H9 (cell line): ENCODE measurements around the gene NDUFS2. TPM values are rescaled to one million over a fixed set of nuclear protein-coding genes. Genes with fewer than 3 reads are reported as not detected.

Source experiments
- DNase-seq: peaks from one replicate; pipeline ENCODE4 v3.0.0-alpha.2; 2017
- H2AFZ ChIP-seq: one replicate; pipeline ENCODE4 v1.6.1; 2013; ENCODE audit warnings: mild to moderate bottlenecking, low read length, control low read depth, moderate library complexity
- H2AK5ac ChIP-seq: 2 replicates; pipeline ENCODE4 v1.6.1; 2013; ENCODE audit warnings: low read length, control low read depth, mixed read lengths; ENCODE audit not compliant: insufficient read length
- H2BK120ac ChIP-seq: one replicate; pipeline ENCODE4 v1.6.1; 2013; ENCODE audit warnings: low read depth, mild to moderate bottlenecking, low read length, control low read depth, inconsistent platforms; ENCODE audit not compliant: poor library complexity, severe bottlenecking
- H2BK12ac ChIP-seq: 2 replicates; pipeline ENCODE4 v1.6.1; 2013; ENCODE audit warnings: low read length, control low read depth, mixed read lengths, low read depth; ENCODE audit not compliant: insufficient read length
- H2BK15ac ChIP-seq: 2 replicates; pipeline ENCODE4 v1.6.1; 2013; ENCODE audit warnings: low read depth, low read length, control low read depth
- H2BK20ac ChIP-seq: one replicate; pipeline ENCODE4 v1.6.1; 2013; ENCODE audit warnings: low read depth, mild to moderate bottlenecking, low read length, control low read depth, inconsistent platforms; ENCODE audit not compliant: poor library complexity, severe bottlenecking
- H2BK5ac ChIP-seq: 2 replicates; pipeline ENCODE4 v1.6.1; 2013; ENCODE audit warnings: low read length, control low read depth, mixed read lengths; ENCODE audit not compliant: insufficient read length
- H3K14ac ChIP-seq: 2 replicates; pipeline ENCODE4 v1.6.1; 2013; ENCODE audit warnings: low read length, control low read depth; ENCODE audit not compliant: insufficient read depth
- H3K18ac ChIP-seq: 2 replicates; pipeline ENCODE4 v1.6.1; 2013; ENCODE audit warnings: low read depth, mild to moderate bottlenecking, mixed read lengths, low read length, control low read depth; ENCODE audit not compliant: insufficient read length
- H3K23ac ChIP-seq: 2 replicates; pipeline ENCODE4 v1.6.1; 2013; ENCODE audit warnings: low read length, control low read depth, mixed read lengths, low read depth; ENCODE audit not compliant: insufficient read length
- H3K23me2 ChIP-seq: 2 replicates; pipeline ENCODE4 v1.6.1; 2013; ENCODE audit warnings: low read depth, mild to moderate bottlenecking, mixed read lengths, low read length, control low read depth; ENCODE audit not compliant: insufficient read length, poor library complexity, severe bottlenecking
- H3K27ac ChIP-seq: 2 replicates; pipeline ENCODE4 v1.5.1; 2013; ENCODE audit warnings: low read length, control low read depth, mixed read lengths, low read depth; ENCODE audit not compliant: insufficient read length
- H3K27me3 ChIP-seq: 2 replicates; pipeline ENCODE4 v1.6.1; 2013; ENCODE audit warnings: low read length, control low read depth, inconsistent platforms; ENCODE audit not compliant: insufficient read depth
- H3K4ac ChIP-seq: 2 replicates; pipeline ENCODE4 v1.6.1; 2013; ENCODE audit warnings: low read depth, mild to moderate bottlenecking, control low read depth, inconsistent platforms, low read length, moderate library complexity
- H3K4me1 ChIP-seq: 2 replicates; pipeline ENCODE4 v1.6.1; 2013; ENCODE audit warnings: low read length, control low read depth, inconsistent platforms; ENCODE audit not compliant: insufficient read depth
- H3K4me2 ChIP-seq: 2 replicates; pipeline ENCODE4 v1.6.1; 2013; ENCODE audit warnings: low read length, control low read depth, mixed read lengths; ENCODE audit not compliant: insufficient read length, insufficient read depth
- H3K56ac ChIP-seq: 2 replicates; pipeline ENCODE4 v1.6.1; 2013; ENCODE audit warnings: low read depth, mild to moderate bottlenecking, mixed read lengths, low read length, control low read depth; ENCODE audit not compliant: insufficient read length
- H3K79me1 ChIP-seq: 2 replicates; pipeline ENCODE4 v1.6.1; 2013; ENCODE audit warnings: low read depth, mild to moderate bottlenecking, moderate library complexity, low read length, control low read depth, inconsistent platforms; ENCODE audit not compliant: insufficient read depth, poor library complexity, severe bottlenecking
- H3K79me2 ChIP-seq: 2 replicates; pipeline ENCODE4 v1.6.1; 2013; ENCODE audit warnings: low read length, control low read depth, inconsistent platforms; ENCODE audit not compliant: insufficient read depth
- H3K9ac ChIP-seq: 2 replicates; pipeline ENCODE4 v1.6.1; 2013; ENCODE audit warnings: low read length, control low read depth, mixed read lengths; ENCODE audit not compliant: insufficient read length; ENCODE audit errors: extremely low read depth
- H3K9me3 ChIP-seq: one replicate; pipeline ENCODE4 v1.6.1; 2013; ENCODE audit warnings: low read depth, low read length, inconsistent platforms; ENCODE audit not compliant: control insufficient read depth
- H3T11ph ChIP-seq: one replicate; pipeline ENCODE4 v1.6.1; 2013; ENCODE audit warnings: mild to moderate bottlenecking, low read length, control low read depth, inconsistent platforms
- H4K20me1 ChIP-seq: one replicate; pipeline ENCODE4 v1.6.1; 2013; ENCODE audit not compliant: control insufficient read depth, insufficient read length, insufficient read depth
- H4K5ac ChIP-seq: 2 replicates; pipeline ENCODE4 v1.6.1; 2013; ENCODE audit warnings: low read depth, mild to moderate bottlenecking, mixed read lengths, low read length, control low read depth; ENCODE audit not compliant: insufficient read length
- H4K8ac ChIP-seq: replicated peaks from 2 replicates; pipeline ENCODE4 v1.6.1; 2013; ENCODE audit warnings: low read length, control low read depth, mixed read lengths, low read depth; ENCODE audit not compliant: insufficient read length
- H4K91ac ChIP-seq: 2 replicates; pipeline ENCODE4 v1.6.1; 2013; ENCODE audit warnings: low read depth, mild to moderate bottlenecking, moderate library complexity, mixed read lengths, low read length, control low read depth; ENCODE audit not compliant: insufficient read length
- H3K27ac Mint-ChIP-seq, 3 experiments: 2 replicates in 2 of 3; 3 replicates in 1 of 3; pipeline ENCODE4 v1.8.0; 2020 to 2021; ENCODE audit warnings: mixed read lengths in 3 of 3, mild to moderate bottlenecking in 1 of 3, moderate library complexity in 1 of 3
- H3K27me3 Mint-ChIP-seq: 2 replicates; pipeline ENCODE4 v1.8.0; 2021; ENCODE audit warnings: low read depth, mild to moderate bottlenecking, moderate library complexity, mixed read lengths
- H3K36me3 Mint-ChIP-seq, 3 experiments: 2 replicates in 2 of 3; 3 replicates in 1 of 3; pipeline ENCODE4 v1.8.0; 2020 to 2021; ENCODE audit warnings: low read depth in 3 of 3, mixed read lengths in 3 of 3; ENCODE audit not compliant: insufficient read depth in 1 of 3
- H3K4me1 Mint-ChIP-seq, 2 experiments: 2 replicates each; pipeline ENCODE4 v1.8.0; 2020; ENCODE audit warnings: mixed read lengths in 2 of 2
- H3K4me3 Mint-ChIP-seq, 2 experiments: 2 replicates in 1 of 2; 3 replicates in 1 of 2; pipeline ENCODE4 v1.8.0; 2020 to 2021; ENCODE audit warnings: mild to moderate bottlenecking in 2 of 2, mixed read lengths in 2 of 2, moderate library complexity in 1 of 2
- H3K9me3 Mint-ChIP-seq, 2 experiments: 2 replicates in 1 of 2; 3 replicates in 1 of 2; pipeline ENCODE4 v1.8.0; 2020; ENCODE audit warnings: mild to moderate bottlenecking in 2 of 2, mixed read lengths in 2 of 2, moderate library complexity in 1 of 2
- CTCF ChIP-seq: fragments of 200-600 bp; sonication (generic); conservative IDR thresholded peaks from 3 replicates; pipeline ENCODE4 v1.8.0; 2021; ENCODE audit warnings: antibody characterized with exemption, mild to moderate bottlenecking
- WGBS: extraction: QIAGEN DNeasy Blood & Tissue Kit; methylation state at CpG from one replicate; pipeline ENCODE4 v1.1.7; 2013; ENCODE audit warnings: missing lambda C conversion rate, low lambda C conversion rate, mixed read lengths; ENCODE audit not compliant: insufficient read length; ENCODE audit errors: extremely low coverage; 5-methylcytosine and 5-hydroxymethylcytosine counted together
- total RNA-seq: library from RNA; stranded (reverse); gene quantifications from 2 replicates; pipeline ENCODE4 v1.2.1, GENCODE V29; 2021

The NDUFS2 gene
- total RNA-seq, 1 experiment from 2014 or later = 84.5 TPM

DNA sequence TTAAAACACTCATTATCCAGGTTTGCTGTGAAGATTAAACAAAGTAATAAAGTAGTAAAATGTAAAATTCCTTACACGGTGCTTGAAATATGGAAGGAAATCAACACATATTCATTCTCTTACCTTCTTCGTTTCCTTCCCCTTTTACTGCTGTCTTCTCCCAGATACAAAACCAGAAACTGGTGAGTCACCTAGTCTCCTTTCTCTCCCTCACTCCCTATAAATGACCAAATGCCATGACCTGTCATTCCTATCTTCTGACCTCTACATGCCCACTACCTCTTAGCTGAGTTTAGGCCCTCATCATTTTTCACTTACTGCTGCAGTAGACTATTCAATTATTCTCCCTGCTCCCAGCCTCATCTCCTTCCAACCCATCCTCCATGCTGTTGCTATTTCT, 40.1 kb downstream of the NDUFS2 start:
- Histone ChIP-seq H3K27ac (no peak overlapping the region), H4K5ac (no peak overlapping the region), H2BK120ac (no peak overlapping the region), H3K14ac (no peak overlapping the region), H2BK15ac (no peak overlapping the region), H3K79me1 (no peaks in the 10 kb centered on the region), H2BK12ac (no peak overlapping the region), H3K9me3 (no peaks in the 10 kb centered on the region), H3K4me2 (no peak overlapping the region), H2AK5ac (no peak overlapping the region), H3K23ac (no peak overlapping the region), H3K23me2 (no peaks in the 10 kb centered on the region), H3K56ac (no peak overlapping the region), H4K8ac (no peak overlapping the region), H2AFZ (no peak overlapping the region), H3K79me2 (no peaks in the 10 kb centered on the region), H3K4ac (no peak overlapping the region), H3T11ph (no peak overlapping the region), H2BK5ac (no peak overlapping the region), H2BK20ac (no peak overlapping the region), H4K91ac (no peak overlapping the region), H3K4me1 (no peaks in the 10 kb centered on the region), H3K27me3 (peaks cover 4% of the 10 kb centered on the region), H3K9ac (no peak overlapping the region), H3K18ac (no peak overlapping the region), H4K20me1 (no peaks in the 10 kb centered on the region)
- DNase-seq = no peak
- WGBS = no CpG with 5 or more reads among the region's 2 CpGs
- no peak overlapping the region for H3K27ac Mint-ChIP-seq
- H3K36me3 Mint-ChIP-seq = no peaks in the 10 kb centered on the region
- no peaks in the 10 kb centered on the region for H3K9me3 Mint-ChIP-seq
- H3K27me3 Mint-ChIP-seq = 0 out of 2 replicates have a peak, but pooled peaks cover 1% of the 10 kb centered on the region
- no peaks in the 10 kb centered on the region for H3K4me1 Mint-ChIP-seq
- no peak for TF ChIP-seq CTCF
- no peak overlapping the region for H3K4me3 Mint-ChIP-seq
